ENCODE data around the gene RNF223.

RNF223 gene

GRCh38 chr1:1052003-1052840 lies 21.9 kb downstream of the RNF223 start:
- H4K91ac ChIP-seq (ENCODE audit: low read depth, low read length) = no peak overlapping the region
- H2AFZ ChIP-seq (ENCODE audit: insufficient read depth, low read length, poor library complexity) = no peak overlapping the region
- H3K79me2 ChIP-seq (ENCODE audit: control insufficient read depth, insufficient read depth, low read length, poor library complexity) = no peaks in the 10 kb centered on the region
- no peak overlapping the region for H3K9ac ChIP-seq (ENCODE audit: low read length)
- no peak overlapping the region for H4K8ac ChIP-seq (ENCODE audit: low read depth, low read length)
- H4K12ac ChIP-seq (ENCODE audit: low read depth, low read length) = no peak overlapping the region
- DNase-seq = no peak
- no peaks in the 10 kb centered on the region for H3K4me1 ChIP-seq (ENCODE audit: control insufficient read depth in 1 of 2, insufficient read depth in 2 of 2, low read length in 2 of 2)
- no peak overlapping the region for H3K18ac ChIP-seq (ENCODE audit: low read length)
- peaks cover 70 to 75% of the 10 kb centered on the region in 2 experiments for H3K36me3 ChIP-seq (ENCODE audit: control insufficient read depth in 1 of 2, insufficient read depth in 2 of 2, low read length in 2 of 2)
- no peak overlapping the region for H2BK12ac ChIP-seq (ENCODE audit: low read length)
- no peaks in the 10 kb centered on the region for H3K79me1 ChIP-seq (ENCODE audit: low read length)
- no peak overlapping the region for H2BK120ac ChIP-seq (ENCODE audit: insufficient read depth, low read length, poor library complexity)
- H3K4me2 ChIP-seq (ENCODE audit: low read length) = no peak overlapping the region
- H3K4me3 ChIP-seq (ENCODE audit: low read depth, low read length) = no peak overlapping the region
- no peaks in the 10 kb centered on the region for H3K27me3 ChIP-seq (ENCODE audit: insufficient read depth, low read length)
- H3K27ac ChIP-seq (ENCODE audit: low read depth, low read length) = no peak overlapping the region
- WGBS (ENCODE audit: extremely low coverage, insufficient coverage, insufficient read length) = no CpG with 5 or more reads among the region's 29 CpGs
- H3K9me3 ChIP-seq (ENCODE audit: insufficient read depth, low read depth, low read length) = peaks cover 18% of the 10 kb centered on the region
- no peak overlapping the region for H3K14ac ChIP-seq (ENCODE audit: low read length)
- no peak overlapping the region for H3K23ac ChIP-seq (ENCODE audit: low read length)
- no peak overlapping the region for H3K4ac ChIP-seq (ENCODE audit: low read depth, low read length)
- no peak overlapping the region for H2AK5ac ChIP-seq (ENCODE audit: low read length)
- no peak overlapping the region for H2BK5ac ChIP-seq (ENCODE audit: low read depth, low read length, poor library complexity)

GRCh38 chr1:1051127-1051810 lies 22.8 kb downstream of the RNF223 start:
- Histone ChIP-seq H3K36me3 (ENCODE audit: control insufficient read depth in 1 of 2, insufficient read depth in 2 of 2, low read length in 2 of 2) (peaks cover 80 to 83% of the 10 kb centered on the region in 2 experiments), H3K14ac (ENCODE audit: low read length) (no peak overlapping the region), H3K4me1 (ENCODE audit: control insufficient read depth in 1 of 2, insufficient read depth in 2 of 2, low read length in 2 of 2) (no peaks in the 10 kb centered on the region), H2BK5ac (ENCODE audit: low read depth, low read length, poor library complexity) (no peak overlapping the region), H2AFZ (ENCODE audit: insufficient read depth, low read length, poor library complexity) (no peak overlapping the region), H3K9ac (ENCODE audit: low read length) (no peak overlapping the region), H2BK12ac (ENCODE audit: low read length) (no peak overlapping the region), H3K9me3 (ENCODE audit: insufficient read depth, low read depth, low read length) (peaks cover 15% of the 10 kb centered on the region), H4K91ac (ENCODE audit: low read depth, low read length) (no peak overlapping the region), H3K27me3 (ENCODE audit: insufficient read depth, low read length) (no peaks in the 10 kb centered on the region), H3K4me2 (ENCODE audit: low read length) (no peak overlapping the region), H2AK5ac (ENCODE audit: low read length) (no peak overlapping the region), H3K27ac (ENCODE audit: low read depth, low read length) (no peak overlapping the region), H2BK120ac (ENCODE audit: insufficient read depth, low read length, poor library complexity) (no peak overlapping the region), H3K23ac (ENCODE audit: low read length) (no peak overlapping the region), H3K4me3 (ENCODE audit: low read depth, low read length) (no peak overlapping the region), H3K79me2 (ENCODE audit: control insufficient read depth, insufficient read depth, low read length, poor library complexity) (no peaks in the 10 kb centered on the region), H3K79me1 (ENCODE audit: low read length) (no peaks in the 10 kb centered on the region), H4K12ac (ENCODE audit: low read depth, low read length) (no peak overlapping the region), H3K18ac (ENCODE audit: low read length) (no peak overlapping the region), H3K4ac (ENCODE audit: low read depth, low read length) (no peak overlapping the region), H4K8ac (ENCODE audit: low read depth, low read length) (no peak overlapping the region)
- no CpG with 5 or more reads among the region's 46 CpGs for WGBS (ENCODE audit: extremely low coverage, insufficient coverage, insufficient read length)
- no peak for DNase-seq

- no CpG with 5 or more reads among the region's 32 CpGs for WGBS (ENCODE audit: extremely low coverage, insufficient coverage, insufficient read length)
Observed at GRCh38 chr1:1050577-1051052, 23.5 kb downstream of the RNF223 start.

GRCh38 chr1:1049318-1050165 lies 24.6 kb downstream of the RNF223 start:
- Histone ChIP-seq H4K91ac (ENCODE audit: low read depth, low read length) (no peak overlapping the region), H2BK5ac (ENCODE audit: low read depth, low read length, poor library complexity) (no peak overlapping the region), H3K14ac (ENCODE audit: low read length) (no peak overlapping the region), H2BK120ac (ENCODE audit: insufficient read depth, low read length, poor library complexity) (no peak overlapping the region), H3K36me3 (ENCODE audit: control insufficient read depth in 1 of 2, insufficient read depth in 2 of 2, low read length in 2 of 2) (peaks cover 88% of the 10 kb centered on the region in 2 experiments), H3K9me3 (ENCODE audit: insufficient read depth, low read depth, low read length) (peaks cover 13% of the 10 kb centered on the region), H2BK12ac (ENCODE audit: low read length) (no peak overlapping the region), H2AFZ (ENCODE audit: insufficient read depth, low read length, poor library complexity) (no peak overlapping the region), H3K4me3 (ENCODE audit: low read depth, low read length) (no peak overlapping the region), H3K4me1 (ENCODE audit: control insufficient read depth in 1 of 2, insufficient read depth in 2 of 2, low read length in 2 of 2) (no peaks in the 10 kb centered on the region), H3K79me1 (ENCODE audit: low read length) (no peaks in the 10 kb centered on the region), H3K27me3 (ENCODE audit: insufficient read depth, low read length) (no peaks in the 10 kb centered on the region), H3K27ac (ENCODE audit: low read depth, low read length) (no peak overlapping the region), H4K8ac (ENCODE audit: low read depth, low read length) (no peak overlapping the region), H3K4me2 (ENCODE audit: low read length) (no peak overlapping the region), H3K79me2 (ENCODE audit: control insufficient read depth, insufficient read depth, low read length, poor library complexity) (no peaks in the 10 kb centered on the region), H3K18ac (ENCODE audit: low read length) (no peak overlapping the region), H4K12ac (ENCODE audit: low read depth, low read length) (no peak overlapping the region), H3K23ac (ENCODE audit: low read length) (no peak overlapping the region), H3K9ac (ENCODE audit: low read length) (no peak overlapping the region), H2AK5ac (ENCODE audit: low read length) (no peak overlapping the region), H3K4ac (ENCODE audit: low read depth, low read length) (no peak overlapping the region)
- WGBS (ENCODE audit: extremely low coverage, insufficient coverage, insufficient read length) = no CpG with 5 or more reads among the region's 57 CpGs
- DNase-seq = no peak

More at GRCh38 chr1:1050577-1051052, 23.5 kb downstream of the RNF223 start:
- no peak overlapping the region for H2BK12ac ChIP-seq (ENCODE audit: low read length)
- peaks cover 87 to 88% of the 10 kb centered on the region in 2 experiments for H3K36me3 ChIP-seq (ENCODE audit: control insufficient read depth in 1 of 2, insufficient read depth in 2 of 2, low read length in 2 of 2)
- no peak overlapping the region for H3K27ac ChIP-seq (ENCODE audit: low read depth, low read length)
- H2BK120ac ChIP-seq (ENCODE audit: insufficient read depth, low read length, poor library complexity) = no peak overlapping the region
- H2AK5ac ChIP-seq (ENCODE audit: low read length) = no peak overlapping the region
- no peak overlapping the region for H4K12ac ChIP-seq (ENCODE audit: low read depth, low read length)
- H4K91ac ChIP-seq (ENCODE audit: low read depth, low read length) = no peak overlapping the region
- H3K4ac ChIP-seq (ENCODE audit: low read depth, low read length) = no peak overlapping the region
- no peak overlapping the region for H4K8ac ChIP-seq (ENCODE audit: low read depth, low read length)
- H3K9ac ChIP-seq (ENCODE audit: low read length) = no peak overlapping the region
- no peak overlapping the region for H3K4me2 ChIP-seq (ENCODE audit: low read length)
- H3K23ac ChIP-seq (ENCODE audit: low read length) = no peak overlapping the region
- H3K9me3 ChIP-seq (ENCODE audit: insufficient read depth, low read depth, low read length) = peaks cover 13% of the 10 kb centered on the region
- no peaks in the 10 kb centered on the region for H3K79me2 ChIP-seq (ENCODE audit: control insufficient read depth, insufficient read depth, low read length, poor library complexity)
- H3K4me1 ChIP-seq (ENCODE audit: control insufficient read depth in 1 of 2, insufficient read depth in 2 of 2, low read length in 2 of 2) = no peaks in the 10 kb centered on the region
- no peak overlapping the region for H3K4me3 ChIP-seq (ENCODE audit: low read depth, low read length)
- DNase-seq = no peak
- H2BK5ac ChIP-seq (ENCODE audit: low read depth, low read length, poor library complexity) = no peak overlapping the region
- H3K18ac ChIP-seq (ENCODE audit: low read length) = no peak overlapping the region
- H2AFZ ChIP-seq (ENCODE audit: insufficient read depth, low read length, poor library complexity) = no peak overlapping the region
- H3K79me1 ChIP-seq (ENCODE audit: low read length) = no peaks in the 10 kb centered on the region
- H3K27me3 ChIP-seq (ENCODE audit: insufficient read depth, low read length) = no peaks in the 10 kb centered on the region
- H3K14ac ChIP-seq (ENCODE audit: low read length) = no peak overlapping the region
